Medulla oblongata (tissue), 1 donor: ENCODE results near the gene DAPK1.

Experiments
- DNase-seq: peaks from one replicate; pipeline ENCODE4 v3.0.0-alpha.2; 2015; ENCODE audit errors: extremely low spot score

DAPK1 gene

GRCh38 chr9:87613265-87614111 lies 115.8 kb downstream of the DAPK1 start:
- DNase-seq = peak; percentile 42

DNA sequence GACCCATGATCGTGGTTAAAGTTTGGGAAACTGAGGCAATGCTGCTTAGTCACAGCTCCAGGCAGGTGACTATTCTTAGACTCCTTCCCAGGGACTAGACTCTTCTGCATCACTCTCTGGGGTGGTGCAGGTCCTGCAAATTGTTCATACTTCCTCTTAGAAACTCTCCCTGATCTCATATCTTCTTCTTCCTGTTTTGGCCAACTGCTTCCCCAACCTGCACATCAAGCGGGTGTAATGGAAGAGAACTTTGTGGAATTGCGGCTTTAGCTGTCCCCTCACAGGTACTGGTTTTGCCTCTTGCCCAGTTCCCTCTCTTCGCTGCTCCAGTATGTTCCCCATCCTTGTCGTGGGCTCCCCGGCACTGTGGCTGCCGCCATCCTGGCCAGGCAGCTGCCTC lies 116.7 kb downstream of the DAPK1 start:
- no peak for DNase-seq

GRCh38 chr9:87615136-87615535 lies 117.5 kb downstream of the DAPK1 start:
- DNase-seq = no peak

DNA sequence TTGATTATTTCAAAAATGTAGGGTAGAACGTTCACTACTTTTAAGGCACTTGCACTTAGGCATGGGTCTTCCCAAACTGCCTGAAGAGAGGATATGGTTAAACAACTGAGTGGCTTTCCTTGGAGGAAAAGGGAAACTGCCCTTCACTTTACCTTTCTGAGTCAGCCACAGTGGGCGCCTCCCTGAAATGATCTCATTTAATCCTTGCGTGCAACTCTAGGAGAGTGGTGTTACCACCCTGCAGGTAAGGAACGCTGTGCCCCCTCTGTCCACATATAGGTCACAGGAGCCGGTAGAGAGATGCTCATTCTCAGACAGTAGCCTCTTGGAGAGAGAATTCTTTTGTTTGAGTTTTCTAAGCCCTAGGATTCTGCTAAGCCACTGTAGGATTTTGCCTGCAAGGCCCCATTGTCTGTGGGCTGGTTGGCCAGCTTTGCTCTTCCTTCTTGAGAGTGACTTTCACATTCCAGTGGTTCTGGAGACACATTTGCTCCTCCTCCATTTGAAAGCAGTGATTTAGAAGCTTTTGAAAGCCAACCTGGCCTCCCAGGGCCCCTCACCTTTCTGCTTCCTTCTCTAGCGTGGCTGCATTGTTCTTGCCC lies 118.0 kb downstream of the DAPK1 start:
- DNase-seq = no peak

DNA sequence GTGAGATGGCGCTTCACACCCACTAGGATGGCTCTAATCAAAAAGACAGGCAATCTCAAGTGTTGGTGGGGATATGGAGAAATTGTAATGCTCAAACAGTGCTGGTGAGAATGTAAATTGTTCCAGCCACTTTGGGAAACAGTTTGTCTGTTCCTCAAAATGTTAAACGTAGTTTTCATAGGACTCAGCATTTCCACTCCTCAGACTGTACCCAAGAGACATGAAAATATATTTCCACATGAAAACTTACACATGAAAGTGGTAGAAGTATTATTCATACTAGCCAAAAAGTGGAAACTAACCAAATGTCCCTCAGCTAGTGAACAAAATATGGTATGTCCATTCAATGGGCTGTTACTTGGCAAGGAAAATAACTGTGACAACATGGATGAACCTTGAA lies 120.6 kb downstream of the DAPK1 start:
- no peak for DNase-seq

DNA sequence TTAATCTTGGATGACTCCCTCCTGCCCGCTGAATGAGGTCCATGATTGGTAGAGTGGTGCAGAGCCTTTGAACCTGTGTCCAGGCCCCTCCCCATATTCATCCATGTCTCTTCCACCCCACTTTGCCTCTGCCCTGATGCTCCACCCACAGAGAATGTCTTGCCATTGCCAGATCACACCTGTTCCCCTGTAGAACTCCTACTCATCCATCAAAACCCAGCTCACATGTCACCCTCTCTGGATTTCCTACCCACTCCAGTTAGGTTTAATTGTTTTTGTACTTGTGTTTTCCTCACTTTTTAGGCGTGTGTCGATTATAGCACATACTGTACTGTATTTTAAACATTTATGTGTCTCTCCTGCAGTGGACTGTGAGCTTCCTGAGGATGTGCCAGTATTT lies 121.3 kb downstream of the DAPK1 start:
- no peak for DNase-seq

- no peak for DNase-seq
Observed at GRCh38 chr9:87619346-87619745, 121.7 kb downstream of the DAPK1 start.

GRCh38 chr9:87620731-87621322 lies 123.2 kb downstream of the DAPK1 start:
- peak; percentile 64 for DNase-seq

DNA sequence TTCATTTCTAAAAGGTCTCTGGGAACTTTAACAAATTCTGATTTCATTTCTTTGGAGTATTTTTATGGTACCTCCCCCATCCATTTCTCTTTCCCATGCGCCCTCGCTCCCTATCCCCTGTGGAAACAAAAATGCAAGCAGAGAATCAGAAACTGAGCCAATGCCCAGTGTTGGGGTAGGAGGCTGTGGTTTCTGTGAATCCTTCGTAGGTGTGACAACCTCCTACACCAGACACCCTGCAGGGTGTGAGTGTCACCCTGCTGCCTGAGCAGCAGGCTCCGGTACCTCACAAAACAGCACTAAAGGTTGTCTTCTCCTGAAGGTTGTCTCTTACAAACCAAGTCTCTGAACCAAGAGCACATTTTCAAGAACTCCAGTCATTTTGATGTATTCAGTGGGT lies 124.4 kb downstream of the DAPK1 start:
- no peak for DNase-seq

DNA sequence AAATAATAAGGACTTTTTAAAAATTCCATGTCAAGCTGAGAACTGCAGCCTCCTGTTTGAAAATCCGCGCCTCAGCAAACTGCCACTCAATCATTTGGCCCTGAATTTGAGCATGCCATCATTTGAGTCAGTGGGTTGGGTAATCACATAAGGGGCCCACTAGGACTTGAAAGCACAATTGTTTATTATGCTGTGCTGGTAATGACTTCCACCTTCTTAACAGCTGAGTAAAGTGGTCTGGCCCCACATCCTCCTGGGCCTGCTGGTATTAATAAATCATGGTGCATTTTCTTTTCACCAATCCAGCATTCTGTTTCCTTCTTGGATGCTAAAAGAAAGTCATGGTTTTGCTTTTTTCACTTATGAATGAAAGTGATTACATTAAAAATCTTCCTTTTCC lies 125.3 kb downstream of the DAPK1 start:
- no peak for DNase-seq

GRCh38 chr9:87628346-87628745 lies 130.7 kb downstream of the DAPK1 start:
- no peak for DNase-seq

- peak; percentile 24 for DNase-seq
Observed at GRCh38 chr9:87629104-87629503, 131.4 kb downstream of the DAPK1 start.

GRCh38 chr9:87630266-87630665 lies 132.6 kb downstream of the DAPK1 start:
- DNase-seq = no peak

DNA sequence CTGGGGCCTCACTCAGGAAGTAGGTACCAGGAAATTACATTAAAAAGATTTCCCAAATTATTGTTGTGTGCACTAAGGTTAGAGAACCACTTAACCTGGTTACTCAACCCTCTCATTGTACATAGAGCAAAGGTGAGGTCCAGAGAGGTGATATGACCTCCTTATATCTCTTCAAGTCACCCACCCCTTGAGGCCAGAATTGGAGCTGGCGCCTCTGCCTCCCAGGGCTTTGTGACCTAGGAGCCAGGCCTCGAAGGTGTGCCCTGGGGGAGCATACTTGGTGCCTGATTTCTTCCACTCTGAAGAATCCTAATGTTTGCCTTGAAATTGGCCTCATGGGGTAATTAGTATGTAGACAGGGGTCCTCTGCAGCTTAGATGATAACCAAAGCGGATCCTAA lies 133.2 kb downstream of the DAPK1 start:
- no peak for DNase-seq

- DNase-seq = no peak
Observed at GRCh38 chr9:87635656-87636501, 138.2 kb downstream of the DAPK1 start.

- no peak for DNase-seq
Observed at GRCh38 chr9:87638292-87638691, 140.6 kb downstream of the DAPK1 start.

DNA sequence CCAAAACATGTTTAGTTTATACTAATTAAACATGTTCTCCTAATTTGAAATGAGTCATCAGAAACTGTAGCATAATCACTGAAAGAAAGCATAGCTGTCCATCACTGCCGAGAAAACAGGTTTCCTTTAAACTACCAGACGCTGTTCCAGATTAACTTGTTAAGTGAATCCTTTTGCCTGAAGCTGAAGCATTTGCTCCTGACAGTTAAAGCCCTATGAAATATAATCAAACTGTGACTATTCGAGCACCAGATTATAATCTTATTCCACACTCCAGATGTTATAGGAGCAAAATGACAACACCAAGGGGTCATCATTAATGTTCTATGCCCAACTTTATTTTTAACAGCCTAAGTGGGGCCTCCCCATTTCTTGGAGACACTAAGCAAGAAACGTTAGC lies 142.3 kb downstream of the DAPK1 start:
- no peak for DNase-seq

DNA sequence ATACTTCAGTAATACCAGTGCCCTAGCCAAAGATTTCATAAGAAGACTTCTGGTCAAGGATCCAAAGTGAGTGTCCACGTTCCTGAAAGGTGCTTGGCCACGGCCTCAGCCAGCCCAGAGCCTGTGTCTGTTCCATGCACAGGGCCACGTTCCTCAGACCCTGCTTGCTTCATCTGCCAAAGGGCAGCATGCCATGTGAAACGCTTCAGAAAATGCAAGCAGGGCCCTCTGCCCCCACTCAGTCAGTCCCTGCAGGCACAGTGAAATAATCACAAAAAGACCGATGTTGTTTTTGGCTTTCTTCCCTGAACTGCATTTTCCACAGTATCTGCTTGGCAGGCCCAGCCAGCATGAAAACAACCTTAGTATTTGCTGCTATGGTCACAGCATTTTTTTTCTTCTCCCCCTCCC lies 142.7 kb downstream of the DAPK1 start:
- DNase-seq = no peak

- DNase-seq = no peak
Observed at GRCh38 chr9:87641067-87641466, 143.4 kb downstream of the DAPK1 start.

DNA sequence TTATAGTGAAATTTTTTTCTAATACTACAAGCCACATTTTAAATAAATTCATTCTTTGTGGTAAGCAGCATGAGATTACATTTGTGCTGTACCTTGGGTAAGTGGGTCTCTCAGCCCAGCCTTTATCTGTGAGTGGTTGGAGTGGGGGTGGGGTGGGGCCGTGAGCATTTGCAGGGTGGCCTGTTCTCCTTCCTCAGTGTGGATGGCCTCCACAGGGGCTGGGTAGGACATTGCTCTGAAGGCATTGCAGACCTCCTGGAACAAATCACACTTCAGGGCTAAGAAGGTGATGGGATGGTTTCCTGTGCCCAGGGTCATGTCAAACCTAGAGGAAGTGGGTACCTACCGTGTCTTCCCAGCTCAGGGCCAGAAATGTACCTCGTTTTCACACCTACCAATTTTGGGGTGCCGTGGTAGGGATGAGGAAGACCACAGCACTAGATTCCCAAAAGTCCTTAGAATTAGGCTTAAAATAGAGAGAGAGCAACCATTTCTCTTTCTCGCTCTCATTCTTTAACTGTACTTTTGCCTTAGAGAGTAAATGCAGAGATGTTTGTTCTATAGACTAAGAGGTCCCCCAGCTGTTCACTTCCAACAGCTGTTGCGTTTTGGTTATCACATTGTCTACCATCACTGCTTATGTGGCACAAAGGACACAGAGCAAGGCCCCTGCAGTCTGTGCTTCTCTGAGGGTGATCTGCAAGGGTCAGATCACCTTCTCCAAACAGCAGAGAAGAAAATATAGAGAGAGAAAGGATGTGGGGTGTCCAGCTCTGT lies 144.9 kb downstream of the DAPK1 start:
- DNase-seq = no peak

GRCh38 chr9:87643107-87643650 lies 145.5 kb downstream of the DAPK1 start:
- no peak for DNase-seq
